OCI-LY3 (cell line): Measurements from ENCODE around the gene FCHSD2.

Source experiments
- CTCF ChIP-seq: fragments of 200-600, 300-600 bp; sonication (generic); IDR thresholded peaks from 2 replicates; pipeline ENCODE4 v1.5.1; 2014; ENCODE audit warnings: antibody characterized with exemption, low read length, low read depth
- EZH2phosphoT487 ChIP-seq: fragments of 200-600 bp; shearing (Covaris generic); IDR thresholded peaks from 2 replicates; pipeline ENCODE4 v1.6.1; 2018; ENCODE audit warnings: antibody characterized with exemption, mixed run types, low read depth

GRCh38 chr11:73140213-73141030, 1.7 kb downstream of the FCHSD2 start:
- TF ChIP-seq CTCF: no peak
- no peak for TF ChIP-seq EZH2phosphoT487
